ENCODE results near the gene IL5RA.

Gene IL5RA

DNA sequence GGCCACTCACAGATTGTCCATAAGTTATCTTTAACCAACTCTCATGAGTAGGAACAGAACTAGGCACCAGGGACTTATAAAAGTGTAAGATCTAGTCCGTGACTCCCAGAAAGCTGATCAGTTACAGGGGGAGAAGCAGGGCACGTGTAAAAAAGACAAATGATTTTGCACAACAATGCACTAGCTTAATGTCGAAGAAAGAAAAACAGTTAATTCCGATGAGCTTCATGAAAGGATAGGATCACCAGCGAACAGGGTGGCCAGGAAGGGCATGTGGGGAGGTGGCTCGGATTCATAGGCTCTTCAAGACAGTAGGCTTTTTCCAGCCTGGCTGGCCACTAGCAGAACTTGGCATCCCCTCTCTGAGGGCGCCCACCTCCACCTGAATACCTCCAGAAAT lies 90.0 kb downstream of the IL5RA start:
- TF ChIP-seq, protein P1, sequence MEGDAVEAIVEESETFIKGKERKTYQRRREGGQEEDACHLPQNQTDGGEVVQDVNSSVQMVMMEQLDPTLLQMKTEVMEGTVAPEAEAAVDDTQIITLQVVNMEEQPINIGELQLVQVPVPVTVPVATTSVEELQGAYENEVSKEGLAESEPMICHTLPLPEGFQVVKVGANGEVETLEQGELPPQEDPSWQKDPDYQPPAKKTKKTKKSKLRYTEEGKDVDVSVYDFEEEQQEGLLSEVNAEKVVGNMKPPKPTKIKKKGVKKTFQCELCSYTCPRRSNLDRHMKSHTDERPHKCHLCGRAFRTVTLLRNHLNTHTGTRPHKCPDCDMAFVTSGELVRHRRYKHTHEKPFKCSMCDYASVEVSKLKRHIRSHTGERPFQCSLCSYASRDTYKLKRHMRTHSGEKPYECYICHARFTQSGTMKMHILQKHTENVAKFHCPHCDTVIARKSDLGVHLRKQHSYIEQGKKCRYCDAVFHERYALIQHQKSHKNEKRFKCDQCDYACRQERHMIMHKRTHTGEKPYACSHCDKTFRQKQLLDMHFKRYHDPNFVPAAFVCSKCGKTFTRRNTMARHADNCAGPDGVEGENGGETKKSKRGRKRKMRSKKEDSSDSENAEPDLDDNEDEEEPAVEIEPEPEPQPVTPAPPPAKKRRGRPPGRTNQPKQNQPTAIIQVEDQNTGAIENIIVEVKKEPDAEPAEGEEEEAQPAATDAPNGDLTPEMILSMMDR (IDR thresholded peaks at IDR 0.05) = no peak
